ENCODE measurements around the gene IKZF3. TPM values are rescaled to one million over a fixed set of nuclear protein-coding genes. Genes with fewer than 3 reads are reported as not detected.
"Not testable (repeated sequence)": the region's sequence is repeated elsewhere in the genome, so short reads cannot be mapped to it uniquely, and the experiment has no call there.

Gene IKZF3
- 8.2 TPM for total RNA-seq
- long read RNA-seq, partial matches to known transcripts, result 0 of 1 reads
- long read RNA-seq, other reads (novel, unspliced or antisense), result 1 of 1 reads

GRCh38 chr17:39863918-39864746 is at the start of gene IKZF3:
TSS of gene IKZF3 (minus strand) at chr17:39864312. CDS start at chr17:39864126, 186 bp downstream.
- H3K36me3 ChIP-seq, result no peaks in the 10 kb centered on the region
- peaks cover 47% of the 10 kb centered on the region for H3K27me3 ChIP-seq
- intact Hi-C loops (cut with DNase I), result no loop called here

GRCh38 chr17:39908789-39909352 is 44.8 kb upstream of the IKZF3 start:
- no peak for TF ChIP-seq CTCF (IDR thresholded peaks at IDR 0.05)
- Histone ChIP-seq H3K4me3 (no peak overlapping the region), H3K27me3 (no peaks in the 10 kb centered on the region), H3K27ac (no peak overlapping the region), H3K9me3 (no peaks in the 10 kb centered on the region), H3K36me3 (no peaks in the 10 kb centered on the region), H3K4me1 (no peaks in the 10 kb centered on the region)
- DNase-seq (no peak), ATAC-seq (no peak)
- intact Hi-C loops (cut with DNase I), result no loop called here

More at GRCh38 chr17:39863918-39864746, at the start of gene IKZF3:
- peak within 1 kb of the TSS; percentile 43 for H3K4me3 ChIP-seq
- H3K4me1 ChIP-seq, result peaks cover 11% of the 10 kb centered on the region
- peak; percentile 43 for TF ChIP-seq CTCF (IDR thresholded peaks at IDR 0.05)
- peak within 1 kb of the TSS; percentile 52 for H3K27ac ChIP-seq
- ATAC-seq (peak; percentile 99), DNase-seq (peak; percentile 93)
- no peaks in the 10 kb centered on the region for H3K9me3 ChIP-seq

- Histone ChIP-seq H3K4me1 (no peaks in the 10 kb centered on the region), H3K36me3 (no peaks in the 10 kb centered on the region), H3K4me3 (no peak overlapping the region), H3K9me3 (no peaks in the 10 kb centered on the region), H3K27me3 (no peaks in the 10 kb centered on the region), H3K27ac (no peak overlapping the region)
- intact Hi-C loops (cut with DNase I), result no loop called here
- TF ChIP-seq CTCF (IDR thresholded peaks at IDR 0.05), result no peak
- ATAC-seq (no peak), DNase-seq (no peak)
Measured at GRCh38 chr17:39904990-39905288, 40.8 kb upstream of the IKZF3 start.

GRCh38 chr17:39903158-39903884 is 39.2 kb upstream of the IKZF3 start:
- Histone ChIP-seq H3K27me3 (no peaks in the 10 kb centered on the region), H3K36me3 (no peaks in the 10 kb centered on the region), H3K27ac (no peak overlapping the region), H3K9me3 (no peaks in the 10 kb centered on the region), H3K4me1 (no peaks in the 10 kb centered on the region), H3K4me3 (no peak overlapping the region)
- TF ChIP-seq CTCF (IDR thresholded peaks at IDR 0.05), result no peak
- intact Hi-C loops (cut with DNase I), result no loop called here
- DNase-seq (no peak), ATAC-seq (no peak)

GRCh38 chr17:39902027-39902426 is 37.9 kb upstream of the IKZF3 start:
- ATAC-seq; intact Hi-C loops (cut with DNase I); DNase-seq; H3K27me3 ChIP-seq; H3K4me3 ChIP-seq; H3K4me1 ChIP-seq; H3K9me3 ChIP-seq; H3K27ac ChIP-seq; H3K36me3 ChIP-seq: not testable (repeated sequence)

GRCh38 chr17:39899215-39899614 is 35.1 kb upstream of the IKZF3 start:
- H3K36me3 ChIP-seq, result no peaks in the 10 kb centered on the region
- TF ChIP-seq CTCF (IDR thresholded peaks at IDR 0.05), result no peak
- no peaks in the 10 kb centered on the region for H3K27me3 ChIP-seq
- H3K4me1 ChIP-seq, result no peaks in the 10 kb centered on the region
- no peak overlapping the region for H3K27ac ChIP-seq
- H3K4me3 ChIP-seq, result no peak overlapping the region
- ATAC-seq, result no peak
- H3K9me3 ChIP-seq, result no peaks in the 10 kb centered on the region
- DNase-seq, result no peak
- intact Hi-C loops (cut with DNase I), result no loop called here

All from upper lobe of right lung (tissue), 1 donor.